Eye (tissue), 1 donor: ENCODE measurements around the gene ING5.
"Not testable (repeated sequence)": the region's sequence is repeated elsewhere in the genome, so short reads cannot be mapped to it uniquely, and the experiment has no call there.

ENCODE experiments used
- DNase-seq: peaks from one replicate; pipeline ENCODE4 v3.0.0-alpha.2; 2015

ING5 gene

GRCh38 chr2:241701399-241702154, at the start of gene ING5:
Gene ING5, plus strand, starts transcription at chr2:241702039. Its CDS starts 27 bp downstream, at chr2:241702066.
- peak; percentile 97 for DNase-seq

GRCh38 chr2:241652142-241652541, 49.7 kb upstream of the ING5 start:
- DNase-seq = no peak

- DNase-seq = no peak
Measured at GRCh38 chr2:241652722-241653121, 49.1 kb upstream of the ING5 start.

GRCh38 chr2:241653210-241653750, 48.6 kb upstream of the ING5 start:
- DNase-seq = no peak

- no peak for DNase-seq
Measured at GRCh38 chr2:241654551-241654950, 47.3 kb upstream of the ING5 start.

GRCh38 chr2:241655516-241656189, 46.2 kb upstream of the ING5 start:
- no peak for DNase-seq

- no peak for DNase-seq
Measured at GRCh38 chr2:241656190-241656741, 45.6 kb upstream of the ING5 start.

- DNase-seq = no peak
Measured at GRCh38 chr2:241657786-241658254, 44.0 kb upstream of the ING5 start.

GRCh38 chr2:241658296-241658695, 43.5 kb upstream of the ING5 start:
- DNase-seq = no peak

- DNase-seq = peak; percentile 89
Measured at GRCh38 chr2:241659150-241659739, 42.6 kb upstream of the ING5 start.

GRCh38 chr2:241660593-241661213, 41.1 kb upstream of the ING5 start:
- no peak for DNase-seq

- DNase-seq = not testable (repeated sequence)
Measured at GRCh38 chr2:241662731-241663130, 39.1 kb upstream of the ING5 start.

- peak; percentile 46 for DNase-seq
Measured at GRCh38 chr2:241665731-241666440, 36.0 kb upstream of the ING5 start.

- DNase-seq = peak; percentile 93
Measured at GRCh38 chr2:241666627-241667400, 35.0 kb upstream of the ING5 start.

GRCh38 chr2:241668354-241668753, 33.5 kb upstream of the ING5 start:
- no peak for DNase-seq

- DNase-seq = no peak
Measured at GRCh38 chr2:241668839-241669238, 33.0 kb upstream of the ING5 start.

- DNase-seq = no peak
Measured at GRCh38 chr2:241670333-241671110, 31.3 kb upstream of the ING5 start.

- no peak for DNase-seq
Measured at GRCh38 chr2:241671457-241672240, 30.2 kb upstream of the ING5 start.
